Pancreas (tissue), 10 donors: ENCODE results near the gene PRKCB. TPM values are rescaled to one million over a fixed set of nuclear protein-coding genes. Genes with fewer than 3 reads are reported as not detected.

Experiments
- ATAC-seq, 4 donors: fragments of 200-7000 bp; cut with Tn5 transposase; one replicate each; pipeline versions ENCODE4 v1.8.0 to v1.9.1; 2020; ENCODE audit warnings: mild to moderate bottlenecking in 4 of 4, moderate library complexity in 4 of 4
- DNase-seq, 6 donors: peaks; one replicate each; pipeline ENCODE4 v3.0.0-alpha.2; 2020
- FAIRE-seq: peaks from 2 replicates; lab custom pipeline; 2012; peaks lifted over from hg19 to GRCh38; lab: Jason Lieb, UNC
- H3K27ac ChIP-seq, 4 donors: fragments of 200-600 bp; sonication (generic); 1 replicate in 3 of 4; 2 replicates in 1 of 4; pipeline versions ENCODE4 v1.5.0 to v1.8.0; 2020
- H3K27me3 ChIP-seq, 4 donors: fragments of 200-600 bp; one replicate each; pipeline ENCODE4 v1.8.0; 2021
- H3K36me3 ChIP-seq, 3 donors: fragments of 200-600 bp; sonication (generic) in 1 of 3; one replicate each; pipeline versions ENCODE4 v1.5.0 to v1.8.0; 2020 to 2021
- H3K4me1 ChIP-seq, 3 donors: fragments of 200-600 bp; one replicate each; pipeline ENCODE4 v1.8.0; 2021
- H3K4me3 ChIP-seq, 4 donors: fragments of 200-600 bp; sonication (generic) in 2 of 4; one replicate each; pipeline versions ENCODE4 v1.5.0 to v1.8.0; 2020 to 2021
- H3K9me3 ChIP-seq, 4 donors: fragments of 200-600 bp; one replicate each; pipeline ENCODE4 v1.8.0; 2021
- CTCF ChIP-seq, 4 donors: fragments of 200-600 bp; sonication (generic) in 3 of 4; IDR thresholded peaks; one replicate each; pipeline versions ENCODE4 v1.5.0 to v1.8.0; 2021; ENCODE audit warnings: antibody characterized with exemption in 4 of 4
- WGBS, 2 donors: extraction: QIAGEN DNeasy Blood & Tissue Kit; methylation state at CpG; one replicate each; pipeline ENCODE4 v1.1.7; 2013; 5-methylcytosine and 5-hydroxymethylcytosine counted together
- intact Hi-C, 3 donors: fragments of 100-400 bp; cut with DNase I; formaldehyde crosslinking; loops; one replicate each; pipeline versions ENCODE4 v1.11.1 to v1.14.2; 2022
- polyA plus RNA-seq, 2 donors: library from polyadenylated mRNA; stranded (reverse); fragments of 200-250 nt; gene quantifications; one replicate each; pipeline ENCODE4 v1.2.3, GENCODE V29; 2013
- total RNA-seq, 6 donors: library from RNA; stranded (reverse); fragmentation: NEBNext Ultra II Directional in 4 of 6; extraction: Animal tissue kit (Norgen Biotek cat#: 25700) in 4 of 6; gene quantifications; one replicate each; pipeline versions ENCODE4 v1.2.1 to v1.2.4, GENCODE V29; 2021 to 2023
- donor health status: healthy with polysubstance abuse.
- donor health status: DM: no; HTN: no; CAD: no; lungs with moderate emphysema.
- donor health status: DM: no; HTN: no; CAD: no.
- donor health status: control.
- donor health status: control.
- donor health status: Bipolar disorder and iron deficiency.
- donor health status: DM: yes; HTN: yes; CAD: no.
- donor health status: DM: no; HTN: no; CAD: no.
- donor health status: DM: no; HTN: no; CAD: no.
- donor health status: DM: yes; HTN: yes; CAD: no.

PRKCB gene
- total and polyA plus RNA-seq, 8 donors, result 0.19 to 4.3 (median 0.61) TPM

- FAIRE-seq, result no peak
- Histone ChIP-seq H3K27ac (no peak overlapping the region), H3K4me1 (no peaks in the 10 kb centered on the region), H3K27me3 (peaks cover 0 to 4% (median 0%) of the 10 kb centered on the region in 4 donors), H3K36me3 (no peaks in the 10 kb centered on the region), H3K9me3 (no peaks in the 10 kb centered on the region), H3K4me3 (no peak overlapping the region)
- ATAC-seq, result peak; percentile 69 to 98 (median 90)
- 6 to 9% methylated on average over 4 of the region's 5 CpGs for whole genome bisulfite sequencing, 2 donors
- TF ChIP-seq CTCF (IDR thresholded peaks at IDR 0.05), result peak; percentile 34 to 58 (median 48)
- DNase-seq, result peak; percentile 67 to 88 (median 80)
- intact Hi-C loops, result loop anchor here in 1 of 3 donors (10.0 kb wide), 1 partner anchor 203 kb away; no protein-coding TSS in a partner anchor
Observed at GRCh38 chr16:23801378-23801777, 34.4 kb upstream of the PRKCB start.

GRCh38 chr16:23802776-23803175 lies 33.0 kb upstream of the PRKCB start:
- no peak overlapping the region for H3K27ac ChIP-seq
- no peaks in the 10 kb centered on the region for H3K36me3 ChIP-seq
- no peaks in the 10 kb centered on the region for H3K9me3 ChIP-seq
- H3K27me3 ChIP-seq, result peaks cover 0 to 4% (median 0%) of the 10 kb centered on the region in 4 donors
- no peak for FAIRE-seq
- DNase-seq, result no peak
- no peak for ATAC-seq
- no peak for TF ChIP-seq CTCF (IDR thresholded peaks at IDR 0.05)
- no peaks in the 10 kb centered on the region for H3K4me1 ChIP-seq
- WGBS, 2 donors, result 27 to 47% methylated on average over 2 of the region's 2 CpGs
- H3K4me3 ChIP-seq, result no peak overlapping the region
- intact Hi-C loops, result loop anchor here in 1 of 3 donors (10.0 kb wide), 1 partner anchor 202 kb away; no protein-coding TSS in a partner anchor

- Histone ChIP-seq H3K9me3 (no peaks in the 10 kb centered on the region), H3K4me3 (no peak overlapping the region), H3K27me3 (peaks cover 0 to 4% (median 0%) of the 10 kb centered on the region in 4 donors), H3K27ac (no peak overlapping the region), H3K36me3 (no peaks in the 10 kb centered on the region), H3K4me1 (no peaks in the 10 kb centered on the region)
- peak in 1 of 4 donors; percentile 8 for TF ChIP-seq CTCF (IDR thresholded peaks at IDR 0.05)
- intact Hi-C loops, result loop anchor here in 1 of 3 donors (10.0 kb wide), 1 partner anchor 201 kb away; no protein-coding TSS in a partner anchor
- WGBS, 2 donors, result 6 to 9% methylated on average over 9 of the region's 9 CpGs
- DNase-seq (peak in 3 of 6 donors; percentile 11 to 53 (median 35)), ATAC-seq (peak in 3 of 4 donors; percentile 52 to 74 (median 63)), FAIRE-seq (no peak)
Observed at GRCh38 chr16:23803591-23804123, 32.1 kb upstream of the PRKCB start.

- Histone ChIP-seq H3K9me3 (no peaks in the 10 kb centered on the region), H3K4me3 (no peak overlapping the region), H3K27ac (no peak overlapping the region), H3K36me3 (no peaks in the 10 kb centered on the region), H3K27me3 (peaks cover 0 to 4% (median 0%) of the 10 kb centered on the region in 4 donors), H3K4me1 (no peaks in the 10 kb centered on the region)
- peak in 1 of 6 donors; percentile 24 for DNase-seq
- intact Hi-C loops, result loop anchor here in 1 of 3 donors (10.0 kb wide), 1 partner anchor 198 kb away; no protein-coding TSS in a partner anchor
- ATAC-seq, result peak in 2 of 4 donors; percentile 25 to 80
- 22 to 24% methylated on average over 1 of the region's 1 CpG for WGBS, 2 donors
- FAIRE-seq, result no peak
- no peak for TF ChIP-seq CTCF (IDR thresholded peaks at IDR 0.05)
Observed at GRCh38 chr16:23807028-23807427, 28.8 kb upstream of the PRKCB start.

- 61 to 65% methylated on average over 4 of the region's 4 CpGs for WGBS, 2 donors
- Histone ChIP-seq H3K27ac (no peak overlapping the region), H3K9me3 (no peaks in the 10 kb centered on the region), H3K4me1 (no peaks in the 10 kb centered on the region), H3K36me3 (no peaks in the 10 kb centered on the region), H3K4me3 (no peak overlapping the region), H3K27me3 (peaks cover 0 to 5% (median 0%) of the 10 kb centered on the region in 4 donors)
- no peak for TF ChIP-seq CTCF (IDR thresholded peaks at IDR 0.05)
- FAIRE-seq (no peak), DNase-seq (no peak), ATAC-seq (no peak)
- intact Hi-C loops, result no loop called here
Observed at GRCh38 chr16:23821467-23821866, 14.3 kb upstream of the PRKCB start.
